ENCODE measurements around the gene MAPK9.

GRCh38 chr5:180301253-180301652 lies 9.4 kb upstream of the MAPK9 start:
- no peak for TF ChIP-seq CTCF (IDR thresholded peaks at IDR 0.05)
- TF ChIP-seq POLR2AphosphoS5 (IDR thresholded peaks at IDR 0.05): no peak
- TF ChIP-seq EP300 (IDR thresholded peaks at IDR 0.05): no peak
